ENCODE results near the gene RECK. TPM values are rescaled to one million over a fixed set of nuclear protein-coding genes. Genes with fewer than 3 reads are reported as not detected.

Gene RECK
- total RNA-seq, 4 donors from 2014 or later = 14.3 to 37.7 (median 30.7) TPM

DNA sequence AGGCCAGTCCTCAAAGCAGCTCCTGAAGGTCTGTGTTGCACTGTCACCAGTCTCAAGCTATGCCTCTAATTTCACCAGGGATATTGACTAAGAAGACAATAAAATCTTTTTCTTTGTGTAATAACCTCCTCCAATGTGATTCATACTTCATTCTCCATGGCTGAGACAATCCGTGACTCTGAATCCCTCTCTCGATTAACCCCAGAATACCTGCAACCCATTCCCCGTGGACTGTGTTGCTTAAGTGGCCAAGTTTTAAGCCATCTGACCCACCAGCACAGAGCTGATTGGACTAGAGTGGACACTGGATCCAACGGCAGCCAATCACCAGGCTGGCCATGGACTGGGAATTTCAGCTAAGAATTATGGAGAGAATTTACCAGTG is 127.1 kb downstream of the RECK start:
- peak overlapping the region; percentile 86 to 96 for H3K27ac ChIP-seq
- TF ChIP-seq, protein P1, sequence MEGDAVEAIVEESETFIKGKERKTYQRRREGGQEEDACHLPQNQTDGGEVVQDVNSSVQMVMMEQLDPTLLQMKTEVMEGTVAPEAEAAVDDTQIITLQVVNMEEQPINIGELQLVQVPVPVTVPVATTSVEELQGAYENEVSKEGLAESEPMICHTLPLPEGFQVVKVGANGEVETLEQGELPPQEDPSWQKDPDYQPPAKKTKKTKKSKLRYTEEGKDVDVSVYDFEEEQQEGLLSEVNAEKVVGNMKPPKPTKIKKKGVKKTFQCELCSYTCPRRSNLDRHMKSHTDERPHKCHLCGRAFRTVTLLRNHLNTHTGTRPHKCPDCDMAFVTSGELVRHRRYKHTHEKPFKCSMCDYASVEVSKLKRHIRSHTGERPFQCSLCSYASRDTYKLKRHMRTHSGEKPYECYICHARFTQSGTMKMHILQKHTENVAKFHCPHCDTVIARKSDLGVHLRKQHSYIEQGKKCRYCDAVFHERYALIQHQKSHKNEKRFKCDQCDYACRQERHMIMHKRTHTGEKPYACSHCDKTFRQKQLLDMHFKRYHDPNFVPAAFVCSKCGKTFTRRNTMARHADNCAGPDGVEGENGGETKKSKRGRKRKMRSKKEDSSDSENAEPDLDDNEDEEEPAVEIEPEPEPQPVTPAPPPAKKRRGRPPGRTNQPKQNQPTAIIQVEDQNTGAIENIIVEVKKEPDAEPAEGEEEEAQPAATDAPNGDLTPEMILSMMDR (IDR thresholded peaks at IDR 0.05) = no peak
- no peak for TF ChIP-seq POLR2A (IDR thresholded peaks at IDR 0.05)
- peaks cover 0 to 23% of the 10 kb centered on the region in 2 donors for H3K4me1 ChIP-seq
- intact Hi-C loops (cut with DNase I; ENCODE audit: low total_unique reads) = loop anchor here (10.0 kb wide), 1 partner anchor 59 kb away; no protein-coding TSS in a partner anchor
- no peak overlapping the region for H3K4me3 ChIP-seq
- H3K9me3 ChIP-seq = no peaks in the 10 kb centered on the region
- peak in 1 of 2 donors; percentile 51 for DNase-seq
- H3K27me3 ChIP-seq = no peaks in the 10 kb centered on the region
- no peaks in the 10 kb centered on the region for H3K36me3 ChIP-seq

DNA sequence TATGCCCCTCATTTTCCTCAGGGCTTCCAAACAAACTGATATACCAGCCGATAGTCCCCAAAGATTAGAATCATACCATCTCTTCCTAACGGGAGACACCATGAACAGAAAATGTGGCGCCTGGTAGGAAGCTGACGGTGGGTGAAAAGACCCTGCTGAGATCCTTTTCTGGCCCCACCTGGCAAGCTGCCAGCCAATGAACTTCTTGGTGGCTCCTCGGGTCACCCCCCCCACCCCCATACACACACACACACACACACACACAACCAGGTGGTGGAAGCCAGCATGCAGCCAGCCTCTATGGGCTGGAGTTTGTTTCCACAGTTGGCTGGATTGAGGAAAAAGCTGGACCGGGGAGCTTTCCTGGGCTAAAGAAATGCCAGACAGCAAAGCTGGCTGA is 127.7 kb downstream of the RECK start:
- no peak overlapping the region for H3K4me3 ChIP-seq
- no peak for TF ChIP-seq POLR2A (IDR thresholded peaks at IDR 0.05)
- TF ChIP-seq, protein P1 (IDR thresholded peaks at IDR 0.05) = no peak
- no peaks in the 10 kb centered on the region for H3K27me3 ChIP-seq
- no peaks in the 10 kb centered on the region for H3K36me3 ChIP-seq
- H3K27ac ChIP-seq = peak overlapping the region; percentile 86 to 96
- DNase-seq = peak in 1 of 2 donors; percentile 55
- intact Hi-C loops (cut with DNase I; ENCODE audit: low total_unique reads) = loop anchor here (10.0 kb wide), 1 partner anchor 60 kb away; no protein-coding TSS in a partner anchor
- peaks cover 0 to 20% of the 10 kb centered on the region in 2 donors for H3K4me1 ChIP-seq
- no peaks in the 10 kb centered on the region for H3K9me3 ChIP-seq

DNA sequence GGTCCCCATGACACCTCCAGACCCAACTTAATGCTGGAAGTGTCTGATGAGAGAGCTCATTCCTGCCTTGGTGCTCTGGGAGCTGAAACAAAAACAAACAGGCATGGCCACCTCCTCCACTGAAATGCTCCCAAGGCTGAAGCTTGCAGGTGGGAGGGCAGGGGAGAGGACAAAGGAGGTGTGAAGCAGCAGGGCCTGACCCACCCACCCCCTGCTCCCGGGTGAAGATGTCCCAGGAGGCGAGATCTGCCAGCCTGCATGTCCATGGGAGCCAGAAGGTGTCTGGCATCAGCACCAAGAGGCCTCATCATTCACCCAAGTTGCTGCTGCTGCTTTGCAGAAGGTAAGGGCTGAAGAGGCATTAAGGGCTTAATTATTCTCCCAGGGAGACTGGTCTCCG is 128.3 kb downstream of the RECK start:
- peak overlapping the region; percentile 86 to 96 for H3K27ac ChIP-seq
- peaks cover 0 to 15% of the 10 kb centered on the region in 2 donors for H3K4me1 ChIP-seq
- TF ChIP-seq, protein P1 (IDR thresholded peaks at IDR 0.05) = no peak
- TF ChIP-seq POLR2A (IDR thresholded peaks at IDR 0.05) = no peak
- H3K9me3 ChIP-seq = no peaks in the 10 kb centered on the region
- DNase-seq = no peak
- intact Hi-C loops (cut with DNase I; ENCODE audit: low total_unique reads) = loop anchor here (10.0 kb wide), 1 partner anchor 60 kb away; no protein-coding TSS in a partner anchor
- no peaks in the 10 kb centered on the region for H3K36me3 ChIP-seq
- H3K4me3 ChIP-seq = no peak overlapping the region
- no peaks in the 10 kb centered on the region for H3K27me3 ChIP-seq

- DNase-seq = no peak
- Histone ChIP-seq H3K36me3 (no peaks in the 10 kb centered on the region), H3K27me3 (no peaks in the 10 kb centered on the region), H3K4me3 (peak overlapping the region; percentile 44 to 49), H3K4me1 (peaks cover 0 to 15% of the 10 kb centered on the region in 2 donors), H3K9me3 (no peaks in the 10 kb centered on the region), H3K27ac (peak overlapping the region; percentile 86 to 96)
- TF ChIP-seq, protein P1 (IDR thresholded peaks at IDR 0.05) = no peak
- TF ChIP-seq POLR2A (IDR thresholded peaks at IDR 0.05) = no peak
- intact Hi-C loops (cut with DNase I; ENCODE audit: low total_unique reads) = loop anchor here (10.0 kb wide), 1 partner anchor 61 kb away; no protein-coding TSS in a partner anchor
Measured at GRCh38 chr9:36165826-36166167, 129.1 kb downstream of the RECK start.

- H3K27ac ChIP-seq = peak overlapping the region; percentile 86 to 96
Measured at GRCh38 chr9:36166168-36166927, 129.6 kb downstream of the RECK start.

More at GRCh38 chr9:36166168-36166927, 129.6 kb downstream of the RECK start:
- no peaks in the 10 kb centered on the region for H3K36me3 ChIP-seq
- peak; percentile 84 to 93 for DNase-seq
- intact Hi-C loops (cut with DNase I; ENCODE audit: low total_unique reads) = loop anchor here (10.0 kb wide), 1 partner anchor 62 kb away; no protein-coding TSS in a partner anchor
- peak overlapping the region; percentile 44 to 49 for H3K4me3 ChIP-seq
- no peaks in the 10 kb centered on the region for H3K9me3 ChIP-seq
- H3K27me3 ChIP-seq = no peaks in the 10 kb centered on the region
- H3K4me1 ChIP-seq = peaks cover 0 to 15% of the 10 kb centered on the region in 2 donors
- peak; percentile 17 to 34 for TF ChIP-seq POLR2A (IDR thresholded peaks at IDR 0.05)
- TF ChIP-seq, protein P1 (IDR thresholded peaks at IDR 0.05) = peak; percentile 84 to 96 (median 94)

Measured in uterus (tissue), 4 donors.